Esophagus (tissue), 2 donors: ENCODE measurements around the gene EMC1. TPM values are rescaled to one million over a fixed set of nuclear protein-coding genes. Genes with fewer than 3 reads are reported as not detected.
"Not testable (repeated sequence)": the region's sequence is repeated elsewhere in the genome, so short reads cannot be mapped to it uniquely, and the experiment has no call there.

Experiments
- H3K27ac ChIP-seq, 2 donors: one replicate each; pipeline ENCODE4 v1.5.1; 2013; ENCODE audit warnings: low read depth in 2 of 2, mild to moderate bottlenecking in 2 of 2, inconsistent platforms in 1 of 2, low read length in 1 of 2, moderate library complexity in 1 of 2
- H3K27me3 ChIP-seq, 2 donors: one replicate each; pipeline ENCODE4 v1.6.1; 2013; ENCODE audit warnings: low read length in 2 of 2, control low read depth in 1 of 2, mild to moderate bottlenecking in 1 of 2; ENCODE audit not compliant: insufficient read depth in 2 of 2, control insufficient read depth in 1 of 2
- H3K36me3 ChIP-seq, 2 donors: one replicate each; pipeline ENCODE4 v1.6.1; 2013; ENCODE audit warnings: low read length in 1 of 2; ENCODE audit not compliant: control insufficient read depth in 2 of 2, insufficient read depth in 2 of 2
- H3K4me1 ChIP-seq, 2 donors: one replicate each; pipeline ENCODE4 v1.6.1; 2013; ENCODE audit warnings: low read length in 1 of 2; ENCODE audit not compliant: control insufficient read depth in 2 of 2, insufficient read depth in 2 of 2
- H3K4me3 ChIP-seq, 2 donors: one replicate each; pipeline ENCODE4 v1.5.1; 2013; ENCODE audit warnings: low read length in 2 of 2, mild to moderate bottlenecking in 2 of 2, low read depth in 1 of 2, moderate library complexity in 1 of 2
- H3K9me3 ChIP-seq, 2 donors: one replicate each; pipeline ENCODE4 v1.6.1; 2013; ENCODE audit warnings: mild to moderate bottlenecking in 2 of 2, low read depth in 1 of 2, low read length in 1 of 2, moderate library complexity in 1 of 2; ENCODE audit not compliant: control insufficient read depth in 2 of 2, insufficient read depth in 1 of 2
- WGBS, 2 donors: extraction: QIAGEN DNeasy Blood & Tissue Kit; methylation state at CpG; one replicate each; pipeline ENCODE4 v1.1.7; 2013; 5-methylcytosine and 5-hydroxymethylcytosine counted together
- polyA plus RNA-seq, 2 donors: library from polyadenylated mRNA; stranded (reverse); fragments of 200-250 nt; gene quantifications; one replicate each; pipeline ENCODE4 v1.2.3, GENCODE V29; 2013
- donor health status: healthy with polysubstance abuse.
- donor health status: Bipolar disorder and iron deficiency.

Gene EMC1
- 10 to 100 TPM in 1 of 2 donors, 1 to 10 TPM in 1; 9.4 to 11.3 TPM for polyA plus RNA-seq

- peaks cover 7 to 8% of the 10 kb centered on the region in 2 donors for H3K4me1 ChIP-seq
- peaks cover 7% of the 10 kb centered on the region in 2 donors for H3K36me3 ChIP-seq
- H3K4me3 ChIP-seq = peak within 1 kb of the TSS; percentile 90 to 91
- H3K9me3 ChIP-seq = no peaks in the 10 kb centered on the region
- H3K27me3 ChIP-seq = no peaks in the 10 kb centered on the region
- 0% methylated on average over 78 to 81 of the region's 81 CpGs for WGBS, 2 donors
- H3K27ac ChIP-seq = peak within 1 kb of the TSS; percentile 95
Observed at GRCh38 chr1:19251305-19252196, at the start of gene EMC1, which contains the start of gene MRTO4. TSS of gene EMC1 (minus strand) at chr1:19251524. CDS start at chr1:19251509, 15 bp downstream. TSS of gene MRTO4 (plus strand) at chr1:19251805. CDS start at chr1:19251836, 31 bp downstream.

GRCh38 chr1:19300211-19300610 lies 48.9 kb upstream of the EMC1 start:
- Histone ChIP-seq H3K4me3 (no peak overlapping the region), H3K9me3 (no peaks in the 10 kb centered on the region), H3K27ac (no peak overlapping the region), H3K36me3 (peaks cover 3% of the 10 kb centered on the region in 2 donors), H3K4me1 (no peaks in the 10 kb centered on the region), H3K27me3 (no peaks in the 10 kb centered on the region)
- 90 to 92% methylated on average over 2 of the region's 2 CpGs for WGBS, 2 donors

- Histone ChIP-seq H3K4me3 (no peak overlapping the region), H3K27ac (no peak overlapping the region), H3K9me3 (peaks cover 2 to 4% of the 10 kb centered on the region in 2 donors), H3K27me3 (no peaks in the 10 kb centered on the region), H3K36me3 (no peaks in the 10 kb centered on the region), H3K4me1 (no peaks in the 10 kb centered on the region)
- 86 to 96% methylated on average over 2 of the region's 2 CpGs for WGBS, 2 donors
Observed at GRCh38 chr1:19294638-19295037, 43.3 kb upstream of the EMC1 start.

- peaks cover 0 to 5% of the 10 kb centered on the region in 2 donors for H3K4me1 ChIP-seq
- no peaks in the 10 kb centered on the region for H3K36me3 ChIP-seq
- H3K27me3 ChIP-seq = no peaks in the 10 kb centered on the region
- WGBS, 2 donors = 27 to 43% methylated on average over 2 of the region's 2 CpGs
- no peaks in the 10 kb centered on the region for H3K9me3 ChIP-seq
- H3K4me3 ChIP-seq = peak overlapping the region; percentile 31 to 46
- H3K27ac ChIP-seq = no peak overlapping the region
Observed at GRCh38 chr1:19289244-19289643, 37.9 kb upstream of the EMC1 start.

- H3K9me3 ChIP-seq, H3K27me3 ChIP-seq, H3K36me3 ChIP-seq, H3K4me1 ChIP-seq, H3K27ac ChIP-seq: not testable (repeated sequence)
- peak within 1 kb of the TSS; percentile 31 to 46 for H3K4me3 ChIP-seq
- 13 to 20% methylated on average over 42 to 74 of the region's 82 CpGs for WGBS, 2 donors
Observed at GRCh38 chr1:19288324-19289241, 37.3 kb upstream of the EMC1 start, which contains the start of gene AKR7A3. TSS of gene AKR7A3 (minus strand) at chr1:19288770. CDS start at chr1:19288709, 61 bp downstream.

- no peak overlapping the region for H3K27ac ChIP-seq
- peaks cover 0 to 5% of the 10 kb centered on the region in 2 donors for H3K4me1 ChIP-seq
- H3K4me3 ChIP-seq = no peak overlapping the region
- no peaks in the 10 kb centered on the region for H3K27me3 ChIP-seq
- H3K9me3 ChIP-seq = no peaks in the 10 kb centered on the region
- no peaks in the 10 kb centered on the region for H3K36me3 ChIP-seq
- WGBS, 2 donors = 69 to 92% methylated on average over 13 of the region's 13 CpGs
Observed at GRCh38 chr1:19287436-19288185, 36.3 kb upstream of the EMC1 start.

- not testable (repeated sequence) for H3K27ac ChIP-seq, H3K4me1 ChIP-seq, H3K27me3 ChIP-seq, H3K4me3 ChIP-seq, H3K9me3 ChIP-seq, H3K36me3 ChIP-seq
- 62 to 79% methylated on average over 3 of the region's 3 CpGs for WGBS, 2 donors
Observed at GRCh38 chr1:19285807-19286206, 34.5 kb upstream of the EMC1 start.

- not testable (repeated sequence) for H3K4me3 ChIP-seq, H3K27ac ChIP-seq, H3K27me3 ChIP-seq, H3K9me3 ChIP-seq, H3K36me3 ChIP-seq, H3K4me1 ChIP-seq
- WGBS, 2 donors = 92 to 93% methylated on average over 2 to 3 of the region's 3 CpGs
Observed at GRCh38 chr1:19285366-19285765, 34.0 kb upstream of the EMC1 start.

- H3K27ac ChIP-seq = no peak overlapping the region
- H3K27me3 ChIP-seq = no peaks in the 10 kb centered on the region
- H3K9me3 ChIP-seq = no peaks in the 10 kb centered on the region
- H3K4me3 ChIP-seq = no peak overlapping the region
- no peaks in the 10 kb centered on the region for H3K36me3 ChIP-seq
- WGBS, 2 donors = 70 to 72% methylated on average over 8 of the region's 8 CpGs
- H3K4me1 ChIP-seq = peaks cover 0 to 5% of the 10 kb centered on the region in 2 donors
Observed at GRCh38 chr1:19284881-19285280, 33.6 kb upstream of the EMC1 start.
